ENCODE measurements around the gene STAP1. TPM values are rescaled to one million over a fixed set of nuclear protein-coding genes. Genes with fewer than 3 reads are reported as not detected.

Gene STAP1
- total and polyA plus RNA-seq, 10 of the 15 experiments (the other 5 are each of a cell fraction or from before 2014, with no cell fraction given) = 4.6 to 19.4 (median 9.4) TPM

GRCh38 chr4:67570537-67570936 lies 12.0 kb downstream of the STAP1 start (continued):
- TF ChIP-seq, protein P1, sequence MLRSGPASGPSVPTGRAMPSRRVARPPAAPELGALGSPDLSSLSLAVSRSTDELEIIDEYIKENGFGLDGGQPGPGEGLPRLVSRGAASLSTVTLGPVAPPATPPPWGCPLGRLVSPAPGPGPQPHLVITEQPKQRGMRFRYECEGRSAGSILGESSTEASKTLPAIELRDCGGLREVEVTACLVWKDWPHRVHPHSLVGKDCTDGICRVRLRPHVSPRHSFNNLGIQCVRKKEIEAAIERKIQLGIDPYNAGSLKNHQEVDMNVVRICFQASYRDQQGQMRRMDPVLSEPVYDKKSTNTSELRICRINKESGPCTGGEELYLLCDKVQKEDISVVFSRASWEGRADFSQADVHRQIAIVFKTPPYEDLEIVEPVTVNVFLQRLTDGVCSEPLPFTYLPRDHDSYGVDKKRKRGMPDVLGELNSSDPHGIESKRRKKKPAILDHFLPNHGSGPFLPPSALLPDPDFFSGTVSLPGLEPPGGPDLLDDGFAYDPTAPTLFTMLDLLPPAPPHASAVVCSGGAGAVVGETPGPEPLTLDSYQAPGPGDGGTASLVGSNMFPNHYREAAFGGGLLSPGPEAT (IDR thresholded peaks at IDR 0.05; ENCODE audit: low read depth) = no peak
- TF ChIP-seq, protein P2, sequence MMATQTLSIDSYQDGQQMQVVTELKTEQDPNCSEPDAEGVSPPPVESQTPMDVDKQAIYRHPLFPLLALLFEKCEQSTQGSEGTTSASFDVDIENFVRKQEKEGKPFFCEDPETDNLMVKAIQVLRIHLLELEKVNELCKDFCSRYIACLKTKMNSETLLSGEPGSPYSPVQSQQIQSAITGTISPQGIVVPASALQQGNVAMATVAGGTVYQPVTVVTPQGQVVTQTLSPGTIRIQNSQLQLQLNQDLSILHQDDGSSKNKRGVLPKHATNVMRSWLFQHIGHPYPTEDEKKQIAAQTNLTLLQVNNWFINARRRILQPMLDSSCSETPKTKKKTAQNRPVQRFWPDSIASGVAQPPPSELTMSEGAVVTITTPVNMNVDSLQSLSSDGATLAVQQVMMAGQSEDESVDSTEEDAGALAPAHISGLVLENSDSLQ (IDR thresholded peaks at IDR 0.05) = no peak
- TF ChIP-seq ZNF622 (IDR thresholded peaks at IDR 0.05) (no peak), CHD2 (IDR thresholded peaks at IDR 0.05; ENCODE audit: borderline replicate concordance, low read depth, low read length) (no peak), ZZZ3 (IDR thresholded peaks at IDR 0.05; ENCODE audit: control insufficient read depth, insufficient read length, low read depth) (no peak), ZNF217 (IDR thresholded peaks at IDR 0.05) (no peak), IRF4 (IDR thresholded peaks at IDR 0.05; ENCODE audit: low read depth, low read length) (no peak), NRF1 (conservative IDR thresholded peaks at IDR 0.05; ENCODE audit: low read depth, low read length) (no peak), RB1 (IDR thresholded peaks at IDR 0.05; ENCODE audit: borderline replicate concordance) (no peak), IKZF2 (IDR thresholded peaks at IDR 0.05) (no peak)

DNA sequence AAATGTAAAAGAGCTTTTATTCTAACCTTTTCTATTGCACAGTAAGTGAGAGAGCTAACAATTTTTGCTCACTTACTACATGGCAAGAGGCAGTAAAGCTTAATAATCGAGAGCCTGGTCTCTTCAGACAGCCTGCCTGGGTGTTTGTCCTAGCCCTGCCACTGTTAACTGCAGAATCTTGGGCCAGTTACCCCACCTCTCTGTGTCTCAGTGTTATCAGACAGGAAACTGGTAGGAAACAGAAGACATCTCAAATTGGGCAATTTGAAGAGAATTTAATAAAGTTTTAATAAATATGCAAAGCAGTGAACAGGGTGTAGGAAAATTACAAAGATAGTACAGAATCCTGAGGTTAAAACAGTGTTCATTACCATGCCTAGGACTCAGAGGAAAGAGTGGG lies 13.4 kb downstream of the STAP1 start:
- CTCF ChIA-PET = no interaction called here
- TF ChIP-seq BCL3 (IDR thresholded peaks at IDR 0.05; ENCODE audit: borderline replicate concordance, insufficient read depth, low read depth, low read length, poor library complexity, severe bottlenecking) = no peak
- no peak for TF ChIP-seq ZNF274 (IDR thresholded peaks at IDR 0.05; ENCODE audit: insufficient read depth, insufficient read length)
- TF ChIP-seq RUNX3 (IDR thresholded peaks at IDR 0.05; ENCODE audit: low read length) = no peak
- TF ChIP-seq SPI1 (IDR thresholded peaks at IDR 0.05; ENCODE audit: borderline replicate concordance, insufficient read depth, low read depth, low read length) = no peak
- TF ChIP-seq NR2F1 (conservative IDR thresholded peaks at IDR 0.05) = no peak
- TF ChIP-seq EED (IDR thresholded peaks at IDR 0.05; ENCODE audit: low read depth) = no peak
- TF ChIP-seq SMAD1 (IDR thresholded peaks at IDR 0.05; ENCODE audit: low read depth, partially characterized antibody) = no peak
- TF ChIP-seq GABPA (IDR thresholded peaks at IDR 0.05; ENCODE audit: low read depth) = no peak
- TF ChIP-seq IKZF1 (conservative IDR thresholded peaks at IDR 0.05) = no peak
- no peak for TF ChIP-seq RBBP5 (conservative IDR thresholded peaks at IDR 0.05)
- no peak for TF ChIP-seq BRCA1 (IDR thresholded peaks at IDR 0.05; ENCODE audit: low read depth, low read length)

More for the DNA sequence above, 13.4 kb downstream of the STAP1 start:
- FAIRE-seq (no peak), DNase-seq (ENCODE audit: low read depth, low spot score) (no peak), ATAC-seq (no peak)
- Histone ChIP-seq H3K27me3 (replicated peaks in 1 of 2; ENCODE audit: control insufficient read depth in 2 of 2, insufficient read depth in 2 of 2, low read length in 1 of 2) (no peaks in the 10 kb centered on the region), H3K4me3 (no peak overlapping the region), H3K27ac (ENCODE audit: control insufficient read depth, insufficient read depth) (no peak overlapping the region), H3K9ac (ENCODE audit: control insufficient read depth, insufficient read depth, low read length) (no peak overlapping the region), H3K9me3 (replicated peaks; ENCODE audit: control insufficient read depth, insufficient read depth, low read length) (no peaks in the 10 kb centered on the region; the same call in 2 of the 3 replicates), H3K36me3 (ENCODE audit: control insufficient read depth in 2 of 2, insufficient read depth in 2 of 2, low read length in 1 of 2) (no peaks in the 10 kb centered on the region), H3K4me1 (ENCODE audit: control insufficient read depth, insufficient read depth, low read length) (peaks cover 15% of the 10 kb centered on the region), H3K4me2 (ENCODE audit: control insufficient read depth, insufficient read depth) (no peak overlapping the region), H3K79me2 (ENCODE audit: control insufficient read depth, insufficient read depth, low read length) (no peaks in the 10 kb centered on the region), H4K20me1 (ENCODE audit: control insufficient read depth, insufficient read depth) (no peaks in the 10 kb centered on the region), H2AFZ (ENCODE audit: control insufficient read depth, low read depth, low read length) (no peak overlapping the region)
- ChIA-PET RAD21 (ENCODE audit: unreplicated experiment) (interaction anchor here (1.4 to 1.7 kb wide), 2 partner anchors 9 to 11 kb away, joined by 4 to 5 read pairs; no protein-coding TSS in a partner anchor), POLR2A (interaction anchor here (0.5 kb wide), 1 partner anchor 133 kb away, joined by 3 read pairs; no protein-coding TSS in a partner anchor), SMC1A (ENCODE audit: uncharacterized antibody, unreplicated experiment) (interaction anchor here (0.6 to 7.5 kb wide), 4 partner anchors 9 to 22 kb away, joined by 3 to 51 read pairs (median 4); partner anchors contain the start of gene STAP1)
- BruUV-seq (replicated peaks) = no TSS peak
- 63% methylated on average over 1 of the region's 1 CpG for WGBS (ENCODE audit: insufficient coverage, insufficient replicate concordance, low lambda C conversion rate, missing lambda C conversion rate)
- in situ Hi-C loops (cut with MboI) (no loop called here), intact Hi-C loops (cut with micrococcal nuclease; ENCODE audit: unreplicated experiment) (no loop called here)

Data from GM12878 (cell line).